H1 (cell line): Measurements from ENCODE around the gene HABP4. TPM values are rescaled to one million over a fixed set of nuclear protein-coding genes. Genes with fewer than 3 reads are reported as not detected.

Source experiments
- CTCF ChIA-PET: fragments of 300-600 bp; sonication (Branson Sonifier 250); formaldehyde crosslinking; loops from one replicate; lab custom pipeline; 2021; ENCODE audit not compliant: partially characterized antibody; lab: Charles Lee
- POLR2A ChIA-PET: fragments of 300-600 bp; sonication (Branson Sonifier 250); formaldehyde crosslinking; loops from one replicate; lab custom pipeline; 2021; ENCODE audit warnings: inconsistent platforms; ENCODE audit not compliant: partially characterized antibody; lab: Charles Lee
- DNase-seq, 2 experiments: peaks; one replicate each; pipeline versions ENCODE4 v3.0.0 to v3.0.0-alpha.2; 2010 to 2022; ENCODE audit warnings: low spot score in 2 of 2, low read depth in 1 of 2, mixed read lengths in 1 of 2
- FAIRE-seq: peaks from 2 replicates; lab custom pipeline; 2011; peaks lifted over from hg19 to GRCh38; lab: Jason Lieb, UNC
- H2AFZ ChIP-seq: 2 replicates; pipeline ENCODE4 v1.8.1; 2012; ENCODE audit warnings: low read length, inconsistent platforms
- H2AK5ac ChIP-seq: 2 replicates; pipeline ENCODE4 v1.6.1; 2013; ENCODE audit warnings: low read depth, low read length
- H2BK120ac ChIP-seq: replicated peaks from 2 replicates; pipeline ENCODE3; 2013; ENCODE audit warnings: low read depth, low read length, inconsistent platforms
- H2BK12ac ChIP-seq: 2 replicates; pipeline ENCODE4 v1.6.1; 2013; ENCODE audit warnings: low read depth, low read length
- H2BK15ac ChIP-seq: 2 replicates; pipeline ENCODE4 v1.6.1; 2013; ENCODE audit warnings: low read length
- H2BK20ac ChIP-seq: 2 replicates; pipeline ENCODE4 v1.6.1; 2013; ENCODE audit warnings: low read length
- H2BK5ac ChIP-seq: 2 replicates; pipeline ENCODE4 v1.6.1; 2013; ENCODE audit warnings: low read depth, low read length
- H3K14ac ChIP-seq: 2 replicates; pipeline ENCODE4 v1.6.1; 2013; ENCODE audit warnings: inconsistent platforms; ENCODE audit not compliant: insufficient read length
- H3K18ac ChIP-seq: 2 replicates; pipeline ENCODE4 v1.6.1; 2013; ENCODE audit warnings: low read length; ENCODE audit errors: extremely low read depth
- H3K23ac ChIP-seq: 2 replicates; pipeline ENCODE4 v1.6.1; 2013; ENCODE audit warnings: inconsistent platforms; ENCODE audit not compliant: insufficient read length
- H3K23me2 ChIP-seq: 2 replicates; pipeline ENCODE4 v1.6.1; 2013; ENCODE audit warnings: low read depth, low read length
- H3K27ac ChIP-seq: 2 replicates; pipeline ENCODE4 v1.6.1; 2011; ENCODE audit warnings: low read depth, low read length, inconsistent platforms
- H3K27me3 ChIP-seq, 4 experiments: replicated peaks in 1 of 4; 1 replicate in 1 of 4; 2 replicates in 3 of 4; pipeline versions ENCODE4 v1.6.1 to v1.8.1; 2011 to 2013; ENCODE audit warnings: low read length in 3 of 4, mild to moderate bottlenecking in 3 of 4, inconsistent platforms in 2 of 4, mixed read lengths in 2 of 4, moderate library complexity in 1 of 4; ENCODE audit not compliant: control insufficient read depth in 3 of 4, insufficient read depth in 3 of 4; ENCODE audit errors: extremely low read depth in 1 of 4
- H3K36me3 ChIP-seq, 4 experiments: 2 replicates each; pipeline versions ENCODE4 v1.6.1 to v1.8.1; 2011 to 2013; ENCODE audit warnings: mild to moderate bottlenecking in 4 of 4, low read length in 3 of 4, moderate library complexity in 2 of 4, control low read depth in 1 of 4, inconsistent platforms in 1 of 4; ENCODE audit not compliant: insufficient read depth in 4 of 4, control insufficient read depth in 2 of 4
- H3K4ac ChIP-seq: replicated peaks from 2 replicates; pipeline ENCODE3; 2013; ENCODE audit warnings: low read length, low read depth, mixed read lengths, inconsistent platforms; ENCODE audit not compliant: insufficient read length
- H3K4me1 ChIP-seq, 4 experiments: replicated peaks in 1 of 4; 1 replicate in 1 of 4; 2 replicates in 3 of 4; pipeline versions ENCODE4 v1.6.1 to v1.8.1; 2011 to 2013; ENCODE audit warnings: low read length in 3 of 4, inconsistent platforms in 2 of 4, mixed read lengths in 1 of 4; ENCODE audit not compliant: insufficient read depth in 4 of 4, control insufficient read depth in 3 of 4
- H3K4me2 ChIP-seq, 2 experiments: 2 replicates each; pipeline versions ENCODE4 v1.6.1 to v1.8.1; 2011 to 2013; ENCODE audit warnings: low read depth in 2 of 2, low read length in 2 of 2, control low read depth in 1 of 2, inconsistent platforms in 1 of 2, mild to moderate bottlenecking in 1 of 2; ENCODE audit not compliant: insufficient read depth in 1 of 2
- H3K4me3 ChIP-seq, 4 experiments: fragments of 200-600, 300-600 bp in 1 of 4; sonication (generic), shearing (Covaris generic), sonication (Bioruptor Twin) in 1 of 4; 2 replicates each; pipeline versions ENCODE4 v1.5.1 to v1.8.1; 2011 to 2016; ENCODE audit warnings: low read length in 4 of 4, low read depth in 3 of 4, control low read depth in 2 of 4, inconsistent platforms in 2 of 4, mild to moderate bottlenecking in 2 of 4, mixed read lengths in 1 of 4, moderate library complexity in 1 of 4; ENCODE audit not compliant: insufficient read depth in 2 of 4; ENCODE audit errors: extremely low read depth in 1 of 4
- H3K56ac ChIP-seq: replicated peaks from 2 replicates; pipeline ENCODE3; 2013; ENCODE audit warnings: low read depth, mild to moderate bottlenecking, mixed read lengths, low read length, inconsistent platforms; ENCODE audit not compliant: insufficient read length
- H3K79me1 ChIP-seq: 2 replicates; pipeline ENCODE4 v1.6.1; 2013; ENCODE audit warnings: low read depth, low read length, control low read depth
- H3K79me2 ChIP-seq, 2 experiments: 2 replicates each; pipeline versions ENCODE4 v1.6.1 to v1.8.1; 2012 to 2013; ENCODE audit warnings: low read length in 2 of 2, mild to moderate bottlenecking in 2 of 2, inconsistent platforms in 1 of 2; ENCODE audit not compliant: insufficient read depth in 2 of 2, control insufficient read depth in 1 of 2
- H3K9ac ChIP-seq, 4 experiments: replicated peaks in 1 of 4; 1 replicate in 1 of 4; 2 replicates in 3 of 4; pipeline versions ENCODE4 v1.6.1 to v1.8.1; 2011 to 2013; ENCODE audit warnings: low read depth in 3 of 4, low read length in 3 of 4, control low read depth in 2 of 4, mild to moderate bottlenecking in 2 of 4, moderate library complexity in 2 of 4, inconsistent platforms in 1 of 4; ENCODE audit errors: extremely low read depth in 1 of 4
- H3K9me3 ChIP-seq, 2 experiments: 2 replicates each; pipeline versions ENCODE4 v1.6.1 to v1.8.1; 2012 to 2013; ENCODE audit warnings: mild to moderate bottlenecking in 2 of 2, moderate library complexity in 2 of 2, control low read depth in 1 of 2, inconsistent platforms in 1 of 2, low read depth in 1 of 2, low read length in 1 of 2, mixed read lengths in 1 of 2; ENCODE audit not compliant: insufficient read depth in 2 of 2
- H4K20me1 ChIP-seq, 2 experiments: replicated peaks in 1 of 2; 2 replicates each; pipeline versions ENCODE3 to v1.8.1; 2011 to 2013; ENCODE audit warnings: inconsistent platforms in 2 of 2, low read length in 2 of 2, mild to moderate bottlenecking in 1 of 2; ENCODE audit not compliant: insufficient read depth in 2 of 2, control insufficient read depth in 1 of 2
- H4K5ac ChIP-seq: 2 replicates; pipeline ENCODE4 v1.6.1; 2013; ENCODE audit warnings: low read length, low read depth, mixed read lengths, inconsistent platforms; ENCODE audit not compliant: insufficient read length
- H4K8ac ChIP-seq: 2 replicates; pipeline ENCODE4 v1.8.0; 2013; ENCODE audit warnings: mild to moderate bottlenecking, moderate library complexity, low read length, inconsistent platforms; ENCODE audit not compliant: insufficient read depth; ENCODE audit errors: extremely low read depth
- H4K91ac ChIP-seq: replicated peaks from 2 replicates; pipeline ENCODE3; 2013; ENCODE audit warnings: low read length, mixed read lengths, inconsistent platforms; ENCODE audit not compliant: insufficient read length
- ASH2L ChIP-seq: fragments of 200-600, 300-600 bp; sonication (generic); IDR thresholded peaks from one replicate; pipeline ENCODE4 v1.7.1; 2017; ENCODE audit warnings: low read length
- CREB1 ChIP-seq: IDR thresholded peaks from 2 replicates; pipeline ENCODE4 v1.6.1; 2012; ENCODE audit warnings: inconsistent platforms
- MAX ChIP-seq: IDR thresholded peaks from 2 replicates; pipeline ENCODE4 v1.6.1; 2012; ENCODE audit warnings: inconsistent platforms
- SIX5 ChIP-seq: IDR thresholded peaks from 2 replicates; pipeline ENCODE4 v1.6.1; 2011; ENCODE audit warnings: mild to moderate bottlenecking, low read depth, low read length
- WGBS, 2 experiments: shearing (Covaris generic) in 1 of 2; methylation state at CpG; one replicate each; pipeline versions ENCODE4 v1.1.6 to v1.1.7; 2013 to 2015; ENCODE audit warnings: low lambda C conversion rate in 2 of 2, mixed read lengths in 2 of 2, inconsistent platforms in 1 of 2, low coverage in 1 of 2, missing lambda C conversion rate in 1 of 2; ENCODE audit not compliant: insufficient replicate concordance in 2 of 2, insufficient coverage in 1 of 2, insufficient read length in 1 of 2; ENCODE audit errors: extremely low coverage in 1 of 2, missing lambda C conversion rate in 1 of 2; 5-methylcytosine and 5-hydroxymethylcytosine counted together
- polyA plus RNA-seq, 7 experiments: library from polyadenylated mRNA; depleted of rRNA in 3 of 7; stranded (reverse) in 5 of 7; unstranded in 2 of 7; fragments of >200 nt in 5 of 7; fragments of 200-250 nt in 2 of 7; gene quantifications; 1 replicate in 5 of 7; 2 replicates in 1 of 7; 4 replicates in 1 of 7; pipeline versions ENCODE4 v1.2.1 to v1.2.3, GENCODE V29; 2011 to 2013; ENCODE audit warnings: missing spikeins in 2 of 7, mixed read lengths in 2 of 7
- total RNA-seq: library from RNA; stranded (reverse); fragmentation: NEBNext Ultra II Directional; extraction: Animal tissue kit (Norgen Biotek cat#: 25700); gene quantifications from 2 replicates; pipeline ENCODE4 v1.2.1, GENCODE V29; 2021

Gene HABP4
- total and polyA plus RNA-seq, 2 of the 8 experiments (the other 6 are each of a cell fraction or from before 2014, with no cell fraction given): 3.3 to 11.2 TPM

GRCh38 chr9:96448546-96449170 lies 1.3 kb upstream of the HABP4 start:
- Histone ChIP-seq H3K79me2 (peaks cover 0 to 6% of the 10 kb centered on the region in 2 experiments; a peak in 1 of 4 replicates), H2AFZ (no peak overlapping the region), H2BK15ac (no peak overlapping the region), H4K20me1 (peaks cover 3% of the 10 kb centered on the region in 2 experiments), H3K14ac (no peak overlapping the region), H3K18ac (no peak overlapping the region), H4K91ac (no peak overlapping the region), H3K23me2 (peaks cover 10% of the 10 kb centered on the region), H3K36me3 (no peaks in the 10 kb centered on the region), H3K9ac (no peak overlapping the region), H2BK20ac (no peak overlapping the region), H2AK5ac (peak overlapping the region; percentile 48; the same call in 1 of the 2 replicates), H3K4me3 (no peak overlapping the region), H3K4me2 (no peak overlapping the region; a peak in 1 of 4 replicates), H2BK120ac (no peak overlapping the region), H2BK5ac (no peak overlapping the region), H3K27me3 (peaks cover 0 to 13% (median 5%) of the 10 kb centered on the region in 4 experiments; a peak in 4 of 7 replicates), H3K27ac (no peak overlapping the region), H3K56ac (no peak overlapping the region), H4K8ac (no peak overlapping the region), H3K4ac (no peak overlapping the region), H2BK12ac (no peak overlapping the region), H4K5ac (no peak overlapping the region), H3K9me3 (no peaks in the 10 kb centered on the region), H3K79me1 (no peaks in the 10 kb centered on the region), H3K23ac (no peak overlapping the region), H3K4me1 (peaks cover 0 to 7% (median 4%) of the 10 kb centered on the region in 4 experiments; a peak in 4 of 7 replicates)
- DNase-seq (no peak), FAIRE-seq (no peak)
- WGBS, 2 experiments: 82% methylated on average over 11 of the region's 11 CpGs; no CpG with 5 or more reads in 1 of the 2 experiments
- POLR2A ChIA-PET: no interaction called here
- CTCF ChIA-PET: interaction anchor here (0.6 to 1.8 kb wide), 7 partner anchors 8 to 992 kb away, joined by 3 to 7 read pairs (median 6); no protein-coding TSS in a partner anchor
- no peak for TF ChIP-seq ASH2L
- TF ChIP-seq SIX5: no peak
- TF ChIP-seq CREB1: no peak
- TF ChIP-seq MAX: no peak
